ENCODE measurements around the gene FRMD4A.

Gene FRMD4A

DNA sequence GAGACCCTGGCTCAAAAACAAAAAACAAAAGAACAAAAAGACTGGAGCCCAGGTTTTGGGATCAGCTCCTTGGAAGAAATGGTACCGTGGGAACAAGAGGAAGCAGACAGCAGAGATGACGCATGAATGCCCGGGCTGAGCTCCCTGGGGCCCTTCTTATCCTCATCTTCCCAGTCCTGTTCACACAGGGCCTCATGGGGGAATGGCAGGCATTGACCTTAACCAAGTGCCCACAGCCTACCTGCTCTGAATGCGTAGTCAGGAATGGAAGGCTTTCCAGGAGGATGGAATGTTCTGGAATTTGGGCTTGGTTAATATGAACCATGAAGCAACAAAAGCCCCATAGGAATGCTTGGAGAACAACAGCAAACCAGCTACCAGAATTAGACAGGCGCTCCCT, 589.3 kb downstream of the FRMD4A start:
- Histone ChIP-seq H4K20me1 (ENCODE audit: insufficient read depth, low read length) (no peaks in the 10 kb centered on the region), H3K36me3 (ENCODE audit: insufficient read depth, low read length) (no peaks in the 10 kb centered on the region), H3K4me3 (ENCODE audit: low read depth in 1 of 2, low read length in 2 of 2) (no peak overlapping the region), H3K27me3 (ENCODE audit: insufficient read depth, low read length, poor library complexity) (no peaks in the 10 kb centered on the region), H2AFZ (ENCODE audit: low read depth, low read length) (no peak overlapping the region), H3K9ac (ENCODE audit: low read depth, low read length) (no peak overlapping the region), H3K4me2 (ENCODE audit: insufficient read depth, low read length) (no peak overlapping the region), H3K4me1 (ENCODE audit: insufficient read depth, low read length) (peaks cover 40% of the 10 kb centered on the region), H3K9me3 (ENCODE audit: insufficient read depth, low read length, severe bottlenecking) (no peaks in the 10 kb centered on the region), H3K27ac (ENCODE audit: low read length) (no peak overlapping the region), H3K79me2 (ENCODE audit: insufficient read depth, low read length) (no peaks in the 10 kb centered on the region)
- DNase-seq (no peak), ATAC-seq (ENCODE audit: insufficient read depth, low read depth) (no peak)
- no peak for TF ChIP-seq EZH2 (IDR thresholded peaks at IDR 0.05; ENCODE audit: borderline replicate concordance, low read depth, low read length, severe bottlenecking)
- TF ChIP-seq, protein P1, sequence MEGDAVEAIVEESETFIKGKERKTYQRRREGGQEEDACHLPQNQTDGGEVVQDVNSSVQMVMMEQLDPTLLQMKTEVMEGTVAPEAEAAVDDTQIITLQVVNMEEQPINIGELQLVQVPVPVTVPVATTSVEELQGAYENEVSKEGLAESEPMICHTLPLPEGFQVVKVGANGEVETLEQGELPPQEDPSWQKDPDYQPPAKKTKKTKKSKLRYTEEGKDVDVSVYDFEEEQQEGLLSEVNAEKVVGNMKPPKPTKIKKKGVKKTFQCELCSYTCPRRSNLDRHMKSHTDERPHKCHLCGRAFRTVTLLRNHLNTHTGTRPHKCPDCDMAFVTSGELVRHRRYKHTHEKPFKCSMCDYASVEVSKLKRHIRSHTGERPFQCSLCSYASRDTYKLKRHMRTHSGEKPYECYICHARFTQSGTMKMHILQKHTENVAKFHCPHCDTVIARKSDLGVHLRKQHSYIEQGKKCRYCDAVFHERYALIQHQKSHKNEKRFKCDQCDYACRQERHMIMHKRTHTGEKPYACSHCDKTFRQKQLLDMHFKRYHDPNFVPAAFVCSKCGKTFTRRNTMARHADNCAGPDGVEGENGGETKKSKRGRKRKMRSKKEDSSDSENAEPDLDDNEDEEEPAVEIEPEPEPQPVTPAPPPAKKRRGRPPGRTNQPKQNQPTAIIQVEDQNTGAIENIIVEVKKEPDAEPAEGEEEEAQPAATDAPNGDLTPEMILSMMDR (IDR thresholded peaks at IDR 0.05; ENCODE audit: borderline replicate concordance, extremely low read depth, low read length, poor library complexity, severe bottlenecking) = no peak

DNA sequence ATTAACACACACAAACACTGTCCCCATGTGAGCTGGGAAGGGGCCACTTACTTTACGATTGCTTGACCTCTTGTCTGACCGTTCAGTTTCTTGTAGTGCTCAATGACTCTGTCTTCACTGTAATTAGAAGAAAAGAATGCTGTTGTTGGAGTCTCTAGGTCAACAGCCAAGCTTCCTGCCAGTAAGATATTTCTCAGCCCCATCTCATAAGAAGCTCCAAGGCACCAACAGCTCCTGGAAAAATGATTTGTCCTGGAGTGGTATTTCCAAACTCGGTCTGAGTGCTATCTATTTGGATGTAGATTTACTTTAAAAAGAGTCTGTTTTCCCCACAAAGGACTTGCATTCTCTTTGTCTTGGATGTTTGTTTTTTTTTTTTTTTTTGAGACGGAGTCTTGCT, 590.3 kb downstream of the FRMD4A start:
- Histone ChIP-seq H3K36me3 (ENCODE audit: insufficient read depth, low read length) (no peaks in the 10 kb centered on the region), H3K4me3 (ENCODE audit: low read depth in 1 of 2, low read length in 2 of 2) (no peak overlapping the region), H3K4me2 (ENCODE audit: insufficient read depth, low read length) (no peak overlapping the region), H3K9me3 (ENCODE audit: insufficient read depth, low read length, severe bottlenecking) (no peaks in the 10 kb centered on the region), H4K20me1 (ENCODE audit: insufficient read depth, low read length) (no peaks in the 10 kb centered on the region), H3K27ac (ENCODE audit: low read length) (no peak overlapping the region), H3K79me2 (ENCODE audit: insufficient read depth, low read length) (no peaks in the 10 kb centered on the region), H3K27me3 (ENCODE audit: insufficient read depth, low read length, poor library complexity) (no peaks in the 10 kb centered on the region), H3K9ac (ENCODE audit: low read depth, low read length) (no peak overlapping the region), H3K4me1 (ENCODE audit: insufficient read depth, low read length) (peaks cover 40% of the 10 kb centered on the region), H2AFZ (ENCODE audit: low read depth, low read length) (no peak overlapping the region)
- no peak for DNase-seq
- ATAC-seq (ENCODE audit: insufficient read depth, low read depth) = no peak
- TF ChIP-seq EZH2 (IDR thresholded peaks at IDR 0.05; ENCODE audit: borderline replicate concordance, low read depth, low read length, severe bottlenecking) = no peak
- TF ChIP-seq, protein P1 (IDR thresholded peaks at IDR 0.05; ENCODE audit: borderline replicate concordance, extremely low read depth, low read length, poor library complexity, severe bottlenecking) = no peak

DNA sequence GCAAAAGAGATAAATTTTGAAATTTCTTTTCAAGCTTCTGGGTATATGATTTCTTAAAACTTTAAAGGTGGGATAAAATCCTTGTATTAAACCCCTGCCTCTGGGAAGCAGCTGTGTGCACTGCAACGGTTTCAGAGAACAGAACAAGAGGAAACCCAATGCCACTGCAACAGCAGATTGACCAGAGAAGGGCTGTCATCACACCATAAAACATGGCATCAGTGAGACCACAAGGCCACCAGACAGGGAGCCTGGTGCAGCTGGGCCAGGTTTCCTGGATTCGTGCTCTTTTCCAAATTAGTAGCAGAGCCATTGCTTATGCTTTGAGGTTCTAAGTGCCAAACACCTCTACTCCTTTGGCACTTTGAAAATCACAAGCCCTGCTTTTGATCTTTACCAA, 591.5 kb downstream of the FRMD4A start:
- Histone ChIP-seq H3K4me2 (ENCODE audit: insufficient read depth, low read length) (no peak overlapping the region), H3K27ac (ENCODE audit: low read length) (peak overlapping the region; percentile 49; the same call in 1 of the 2 replicates), H3K79me2 (ENCODE audit: insufficient read depth, low read length) (no peaks in the 10 kb centered on the region), H3K4me1 (ENCODE audit: insufficient read depth, low read length) (peaks cover 39% of the 10 kb centered on the region), H3K27me3 (ENCODE audit: insufficient read depth, low read length, poor library complexity) (no peaks in the 10 kb centered on the region), H4K20me1 (ENCODE audit: insufficient read depth, low read length) (no peaks in the 10 kb centered on the region), H3K9ac (ENCODE audit: low read depth, low read length) (no peak overlapping the region), H3K4me3 (ENCODE audit: low read depth in 1 of 2, low read length in 2 of 2) (no peak overlapping the region), H3K9me3 (ENCODE audit: insufficient read depth, low read length, severe bottlenecking) (no peaks in the 10 kb centered on the region), H2AFZ (ENCODE audit: low read depth, low read length) (no peak overlapping the region), H3K36me3 (ENCODE audit: insufficient read depth, low read length) (no peaks in the 10 kb centered on the region)
- DNase-seq = peak; percentile 41
- no peak for TF ChIP-seq EZH2 (IDR thresholded peaks at IDR 0.05; ENCODE audit: borderline replicate concordance, low read depth, low read length, severe bottlenecking)
- TF ChIP-seq, protein P1 (IDR thresholded peaks at IDR 0.05; ENCODE audit: borderline replicate concordance, extremely low read depth, low read length, poor library complexity, severe bottlenecking) = no peak
- peak; percentile 39 for ATAC-seq (ENCODE audit: insufficient read depth, low read depth)

DNA sequence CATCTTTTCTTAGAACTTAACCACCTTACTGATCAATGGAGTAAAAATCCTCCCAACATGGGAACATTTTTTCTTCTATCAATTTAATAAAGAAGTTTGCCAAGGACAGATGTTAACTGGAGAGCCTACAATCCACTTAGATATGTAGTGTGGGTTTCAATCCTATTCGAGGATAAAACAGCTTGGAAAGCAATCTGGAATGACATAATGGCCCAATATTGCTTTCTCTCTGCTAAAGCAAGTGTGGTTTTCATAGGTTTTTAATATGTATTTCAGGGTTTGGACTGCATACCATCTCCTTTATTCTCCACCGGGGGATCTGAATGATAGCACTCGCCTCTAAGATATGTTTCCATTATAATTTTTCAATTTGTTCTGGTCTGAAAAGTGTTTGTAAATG, 594.2 kb downstream of the FRMD4A start:
- TF ChIP-seq EZH2 (IDR thresholded peaks at IDR 0.05; ENCODE audit: borderline replicate concordance, low read depth, low read length, severe bottlenecking) = no peak
- TF ChIP-seq, protein P1 (IDR thresholded peaks at IDR 0.05; ENCODE audit: borderline replicate concordance, extremely low read depth, low read length, poor library complexity, severe bottlenecking) = no peak
- ATAC-seq (ENCODE audit: insufficient read depth, low read depth) = no peak
- Histone ChIP-seq H3K79me2 (ENCODE audit: insufficient read depth, low read length) (no peaks in the 10 kb centered on the region), H4K20me1 (ENCODE audit: insufficient read depth, low read length) (no peaks in the 10 kb centered on the region), H3K9ac (ENCODE audit: low read depth, low read length) (no peak overlapping the region), H3K36me3 (ENCODE audit: insufficient read depth, low read length) (no peaks in the 10 kb centered on the region), H3K27me3 (ENCODE audit: insufficient read depth, low read length, poor library complexity) (no peaks in the 10 kb centered on the region), H3K9me3 (ENCODE audit: insufficient read depth, low read length, severe bottlenecking) (no peaks in the 10 kb centered on the region), H3K4me1 (ENCODE audit: insufficient read depth, low read length) (peaks cover 20% of the 10 kb centered on the region), H2AFZ (ENCODE audit: low read depth, low read length) (no peak overlapping the region), H3K4me2 (ENCODE audit: insufficient read depth, low read length) (no peak overlapping the region), H3K27ac (ENCODE audit: low read length) (no peak overlapping the region), H3K4me3 (ENCODE audit: low read depth in 1 of 2, low read length in 2 of 2) (no peak overlapping the region)
- no peak for DNase-seq
